Lower lobe of right lung (tissue), 2 donors: ENCODE results near the gene SOS1. TPM values are rescaled to one million over a fixed set of nuclear protein-coding genes. Genes with fewer than 3 reads are reported as not detected.

ENCODE experiments used
- ATAC-seq, 2 donors: fragments of 200-7000 bp; cut with Tn5 transposase; one replicate each; pipeline ENCODE4 v1.9.1; 2020 to 2022; ENCODE audit warnings: mild to moderate bottlenecking in 2 of 2, moderate library complexity in 2 of 2
- DNase-seq: peaks from one replicate; pipeline ENCODE4 v3.0.0-alpha.2; 2020
- H3K27ac ChIP-seq: fragments of 200-600 bp; one replicate; pipeline ENCODE4 v1.8.0; 2022
- H3K27me3 ChIP-seq: fragments of 200-600 bp; one replicate; pipeline ENCODE4 v1.8.0; 2022; ENCODE audit warnings: low read depth
- H3K36me3 ChIP-seq: fragments of 200-600 bp; one replicate; pipeline ENCODE4 v1.8.0; 2022; ENCODE audit warnings: mild to moderate bottlenecking
- H3K4me1 ChIP-seq: fragments of 200-600 bp; one replicate; pipeline ENCODE4 v1.8.0; 2022
- H3K4me3 ChIP-seq: fragments of 200-600 bp; one replicate; pipeline ENCODE4 v1.8.0; 2022; ENCODE audit warnings: mild to moderate bottlenecking
- H3K9me3 ChIP-seq: fragments of 200-600 bp; one replicate; pipeline ENCODE4 v1.8.0; 2022
- CTCF ChIP-seq: fragments of 200-600 bp; IDR thresholded peaks from one replicate; pipeline ENCODE4 v1.8.0; 2022; ENCODE audit warnings: antibody characterized with exemption, mild to moderate bottlenecking
- intact Hi-C: fragments of 100-400 bp; cut with DNase I; formaldehyde crosslinking; loops from one replicate; pipeline ENCODE4 v1.11.0; 2022
- total RNA-seq: library from RNA; stranded (reverse); fragmentation: NEBNext Ultra II Directional; extraction: Animal tissue kit (Norgen Biotek cat#: 25700); gene quantifications from one replicate; pipeline ENCODE4 v1.2.1, GENCODE V29; 2021
- donor health status: DM: no; HTN: yes; CAD: no; lungs with severe emphysema.

SOS1 gene
- total RNA-seq, 1 donor from 2014 or later, result 43.6 TPM

GRCh38 chr2:39109537-39109936 is 11.3 kb downstream of the SOS1 start:
- peaks cover 10% of the 10 kb centered on the region for H3K4me1 ChIP-seq
- H3K27ac ChIP-seq, result no peak overlapping the region
- H3K9me3 ChIP-seq, result no peaks in the 10 kb centered on the region
- TF ChIP-seq CTCF, result no peak
- no peak for ATAC-seq
- H3K27me3 ChIP-seq, result no peaks in the 10 kb centered on the region
- intact Hi-C loops, result no loop called here
- no peak for DNase-seq
- H3K36me3 ChIP-seq, result peaks cover 7% of the 10 kb centered on the region
- no peak overlapping the region for H3K4me3 ChIP-seq

- no peak for TF ChIP-seq CTCF
- Histone ChIP-seq H3K27me3 (no peaks in the 10 kb centered on the region), H3K36me3 (peaks cover 7% of the 10 kb centered on the region), H3K27ac (no peak overlapping the region), H3K9me3 (no peaks in the 10 kb centered on the region), H3K4me3 (no peak overlapping the region), H3K4me1 (peaks cover 8% of the 10 kb centered on the region)
- ATAC-seq (no peak), DNase-seq (no peak)
- intact Hi-C loops, result no loop called here
Measured at GRCh38 chr2:39108377-39108776, 12.5 kb downstream of the SOS1 start.

GRCh38 chr2:39107724-39108273 is 13.1 kb downstream of the SOS1 start:
- Histone ChIP-seq H3K27ac (no peak overlapping the region), H3K4me1 (peaks cover 8% of the 10 kb centered on the region), H3K36me3 (peaks cover 7% of the 10 kb centered on the region), H3K4me3 (no peak overlapping the region), H3K27me3 (no peaks in the 10 kb centered on the region), H3K9me3 (no peaks in the 10 kb centered on the region)
- TF ChIP-seq CTCF, result no peak
- DNase-seq (no peak), ATAC-seq (no peak)
- intact Hi-C loops, result no loop called here

- no peak overlapping the region for H3K27ac ChIP-seq
- peaks cover 2% of the 10 kb centered on the region for H3K36me3 ChIP-seq
- ATAC-seq (no peak), DNase-seq (no peak)
- no peaks in the 10 kb centered on the region for H3K27me3 ChIP-seq
- no peak for TF ChIP-seq CTCF
- no peak overlapping the region for H3K4me3 ChIP-seq
- intact Hi-C loops, result no loop called here
- H3K9me3 ChIP-seq, result no peaks in the 10 kb centered on the region
- peaks cover 8% of the 10 kb centered on the region for H3K4me1 ChIP-seq
Measured at GRCh38 chr2:39107156-39107555, 13.7 kb downstream of the SOS1 start.

GRCh38 chr2:39099870-39100728 is 20.8 kb downstream of the SOS1 start:
- intact Hi-C loops, result no loop called here
- DNase-seq, result no peak
- no peak for TF ChIP-seq CTCF
- Histone ChIP-seq H3K27ac (no peak overlapping the region), H3K27me3 (no peaks in the 10 kb centered on the region), H3K4me1 (peaks cover 18% of the 10 kb centered on the region), H3K36me3 (no peaks in the 10 kb centered on the region), H3K4me3 (no peak overlapping the region), H3K9me3 (no peaks in the 10 kb centered on the region)
- no peak for ATAC-seq
